Panc1 (cell line): ENCODE data around the gene ACTG1. TPM values are rescaled to one million over a fixed set of nuclear protein-coding genes. Genes with fewer than 3 reads are reported as not detected.
A peak's percentile ranks its signal among the peaks of the same experiment; 100 is the strongest.

Experiments used
- ATAC-seq: fragments of 200-7000 bp; cut with Tn5 transposase; 2 replicates; pipeline ENCODE4 v1.9.1; 2020; ENCODE audit warnings: mild to moderate bottlenecking, moderate library complexity
- BruUV-seq: library from RNA; stranded (reverse); fragments of 400-500 nt; replicated peaks from 2 replicates; lab custom pipeline; 2021; lab: Mats Ljungman, UMichigan
- CTCF ChIA-PET: fragments of 300-600 bp; sonication (Branson Sonifier 250); formaldehyde crosslinking; loops from one replicate; lab custom pipeline; 2022; ENCODE audit warnings: antibody characterized with exemption; lab: Charles Lee
- POLR2A ChIA-PET: fragments of 300-600 bp; sonication (Branson Sonifier 250); formaldehyde crosslinking; loops from one replicate; lab custom pipeline; 2022; ENCODE audit warnings: antibody characterized with exemption; lab: Charles Lee
- DNase-seq: peaks from one replicate; pipeline ENCODE4 v3.0.0-alpha.2; 2010; ENCODE audit warnings: low read depth, low spot score
- H3K27ac ChIP-seq: 2 replicates; pipeline ENCODE4 v1.5.1; 2011; ENCODE audit warnings: mild to moderate bottlenecking, low read length, inconsistent platforms
- H3K27me3 ChIP-seq: fragments of 200-500 bp; sonication (Bioruptor generic); 2 replicates; pipeline ENCODE4 v1.6.0; 2014; ENCODE audit warnings: low read length, inconsistent platforms; ENCODE audit not compliant: control insufficient read depth, insufficient read depth
- H3K36me3 ChIP-seq: fragments of 200-500 bp; sonication (Bioruptor generic); 2 replicates; pipeline ENCODE4 v1.5.1; 2014; ENCODE audit warnings: inconsistent platforms, mild to moderate bottlenecking, low read length, moderate library complexity; ENCODE audit not compliant: control insufficient read depth, insufficient read depth
- H3K4me1 ChIP-seq: 2 replicates; pipeline ENCODE4 v1.5.1; 2011; ENCODE audit warnings: inconsistent platforms, mild to moderate bottlenecking, low read length, moderate library complexity; ENCODE audit not compliant: control insufficient read depth, insufficient read depth
- H3K4me3 ChIP-seq, 2 experiments: 2 replicates each; pipeline ENCODE4 v1.5.1; 2011 to 2012; ENCODE audit warnings: low read depth in 2 of 2, low read length in 2 of 2, mild to moderate bottlenecking in 2 of 2, inconsistent platforms in 1 of 2, moderate library complexity in 1 of 2
- H3K9me3 ChIP-seq: fragments of 200-500 bp; sonication (Bioruptor generic); 2 replicates; pipeline ENCODE4 v1.5.1; 2014; ENCODE audit warnings: low read depth, mild to moderate bottlenecking, inconsistent platforms, low read length, moderate library complexity; ENCODE audit not compliant: control insufficient read depth, insufficient read depth
- POLR2AphosphoS5 ChIP-seq: IDR thresholded peaks from 2 replicates; pipeline ENCODE4 v1.6.1; 2012; ENCODE audit warnings: mild to moderate bottlenecking, low read depth, low read length, moderate library complexity
- SIN3A ChIP-seq: IDR thresholded peaks from 2 replicates; pipeline ENCODE4 v1.6.1; 2012; ENCODE audit warnings: low read depth, mild to moderate bottlenecking, low read length, moderate library complexity, borderline replicate concordance; ENCODE audit not compliant: insufficient read depth
- TCF7L2 ChIP-seq: IDR thresholded peaks from 2 replicates; pipeline ENCODE4 v1.6.1; 2011; ENCODE audit warnings: mild to moderate bottlenecking, low read depth, low read length, inconsistent platforms
- in situ Hi-C: cut with HindIII; loops from 2 replicates; pipeline ENCODE4 v1.10.0; 2016; ENCODE audit warnings: low sequenced_read_pairs, low pct_unique_long_range_greater_than_20kb
- intact Hi-C: fragments of 100-400 bp; cut with micrococcal nuclease; formaldehyde crosslinking; loops from one replicate; pipeline ENCODE4 v1.10.0; 2022; ENCODE audit not compliant: unreplicated experiment
- total RNA-seq: library from RNA; stranded (reverse); gene quantifications from one replicate; pipeline ENCODE4 v1.2.1, GENCODE V29; 2021; ENCODE audit not compliant: unreplicated experiment
- TF ChIP-seq, protein P1 (sequence below), 2 experiments: IDR thresholded peaks; 2 replicates each; pipeline ENCODE4 v1.6.1; 2011 to 2012; ENCODE audit warnings: low read depth in 2 of 2, control low read depth in 1 of 2, low read length in 1 of 2, mild to moderate bottlenecking in 1 of 2, moderate library complexity in 1 of 2; ENCODE audit not compliant: insufficient read depth in 1 of 2
- TF ChIP-seq, protein P2 (sequence below): fragments of 450-650 bp; IDR thresholded peaks from 2 replicates; pipeline ENCODE4 v1.5.1; 2017; ENCODE audit warnings: mild to moderate bottlenecking

Gene ACTG1
- total RNA-seq, 1 experiment from 2014 or later, result 4,502 TPM

DNA sequence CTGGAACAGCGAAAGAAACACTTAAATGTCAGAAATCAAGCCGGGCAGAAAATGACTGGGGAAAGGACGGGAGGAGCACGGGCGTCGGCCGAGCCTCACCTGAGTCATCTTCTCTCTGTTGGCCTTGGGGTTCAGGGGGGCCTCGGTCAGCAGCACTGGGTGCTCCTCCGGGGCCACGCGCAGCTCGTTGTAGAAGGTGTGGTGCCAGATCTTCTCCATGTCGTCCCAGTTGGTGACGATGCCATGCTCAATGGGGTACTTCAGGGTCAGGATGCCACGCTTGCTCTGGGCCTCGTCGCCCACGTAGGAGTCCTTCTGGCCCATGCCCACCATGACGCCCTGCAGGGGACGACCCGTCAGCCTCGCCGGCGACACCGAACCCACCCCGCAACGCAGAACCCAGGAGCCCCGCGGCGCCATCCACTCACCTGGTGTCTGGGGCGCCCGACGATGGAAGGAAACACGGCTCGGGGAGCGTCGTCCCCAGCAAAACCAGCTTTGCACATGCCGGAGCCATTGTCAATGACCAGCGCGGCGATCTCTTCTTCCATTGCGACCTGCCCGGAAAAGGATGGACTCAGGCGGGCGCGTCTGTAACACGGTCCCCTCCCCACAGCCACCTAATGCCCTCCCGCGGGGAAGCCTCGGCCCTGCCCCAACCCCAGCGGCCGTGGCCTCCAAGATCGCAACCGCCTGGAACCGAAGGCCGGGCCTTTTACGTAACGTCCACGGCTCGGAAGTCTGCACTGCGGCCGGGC lies 616 bp downstream of the ACTG1 start:
- CTCF ChIA-PET, result interaction anchor here (0.6 kb wide), 1 partner anchor 591 kb away, joined by 6 read pairs; no protein-coding TSS in a partner anchor
- POLR2A ChIA-PET, result interaction anchor here (0.6 kb wide), 1 partner anchor 179 kb away, joined by 3 read pairs; no protein-coding TSS in a partner anchor
- Histone ChIP-seq H3K27me3 (no peaks in the 10 kb centered on the region), H3K4me3 (peak overlapping the region; percentile 67 to 100), H3K4me1 (peaks cover 21% of the 10 kb centered on the region), H3K27ac (peak overlapping the region; percentile 87), H3K9me3 (no peaks in the 10 kb centered on the region), H3K36me3 (peaks cover 31% of the 10 kb centered on the region)
- no peak; the same call in 1 of the 2 replicates for TF ChIP-seq SIN3A
- TF ChIP-seq, protein P1, sequence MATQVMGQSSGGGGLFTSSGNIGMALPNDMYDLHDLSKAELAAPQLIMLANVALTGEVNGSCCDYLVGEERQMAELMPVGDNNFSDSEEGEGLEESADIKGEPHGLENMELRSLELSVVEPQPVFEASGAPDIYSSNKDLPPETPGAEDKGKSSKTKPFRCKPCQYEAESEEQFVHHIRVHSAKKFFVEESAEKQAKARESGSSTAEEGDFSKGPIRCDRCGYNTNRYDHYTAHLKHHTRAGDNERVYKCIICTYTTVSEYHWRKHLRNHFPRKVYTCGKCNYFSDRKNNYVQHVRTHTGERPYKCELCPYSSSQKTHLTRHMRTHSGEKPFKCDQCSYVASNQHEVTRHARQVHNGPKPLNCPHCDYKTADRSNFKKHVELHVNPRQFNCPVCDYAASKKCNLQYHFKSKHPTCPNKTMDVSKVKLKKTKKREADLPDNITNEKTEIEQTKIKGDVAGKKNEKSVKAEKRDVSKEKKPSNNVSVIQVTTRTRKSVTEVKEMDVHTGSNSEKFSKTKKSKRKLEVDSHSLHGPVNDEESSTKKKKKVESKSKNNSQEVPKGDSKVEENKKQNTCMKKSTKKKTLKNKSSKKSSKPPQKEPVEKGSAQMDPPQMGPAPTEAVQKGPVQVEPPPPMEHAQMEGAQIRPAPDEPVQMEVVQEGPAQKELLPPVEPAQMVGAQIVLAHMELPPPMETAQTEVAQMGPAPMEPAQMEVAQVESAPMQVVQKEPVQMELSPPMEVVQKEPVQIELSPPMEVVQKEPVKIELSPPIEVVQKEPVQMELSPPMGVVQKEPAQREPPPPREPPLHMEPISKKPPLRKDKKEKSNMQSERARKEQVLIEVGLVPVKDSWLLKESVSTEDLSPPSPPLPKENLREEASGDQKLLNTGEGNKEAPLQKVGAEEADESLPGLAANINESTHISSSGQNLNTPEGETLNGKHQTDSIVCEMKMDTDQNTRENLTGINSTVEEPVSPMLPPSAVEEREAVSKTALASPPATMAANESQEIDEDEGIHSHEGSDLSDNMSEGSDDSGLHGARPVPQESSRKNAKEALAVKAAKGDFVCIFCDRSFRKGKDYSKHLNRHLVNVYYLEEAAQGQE (IDR thresholded peaks at IDR 0.05; ENCODE audit: insufficient read depth in 1 of 2, low read depth in 2 of 2, low read length in 1 of 2), result no peak
- no peak for TF ChIP-seq TCF7L2
- TF ChIP-seq POLR2AphosphoS5, result peak; percentile 83; the same call in 1 of the 2 replicates
- intact Hi-C loops, result no loop called here
- DNase-seq (no peak), ATAC-seq (peak; percentile 17)
- TSS peak; percentile 90 for BruUV-seq
- in situ Hi-C loops, result no loop called here

- TF ChIP-seq SIN3A (no peak), TCF7L2 (no peak), POLR2AphosphoS5 (no peak)
- TF ChIP-seq, protein P2, sequence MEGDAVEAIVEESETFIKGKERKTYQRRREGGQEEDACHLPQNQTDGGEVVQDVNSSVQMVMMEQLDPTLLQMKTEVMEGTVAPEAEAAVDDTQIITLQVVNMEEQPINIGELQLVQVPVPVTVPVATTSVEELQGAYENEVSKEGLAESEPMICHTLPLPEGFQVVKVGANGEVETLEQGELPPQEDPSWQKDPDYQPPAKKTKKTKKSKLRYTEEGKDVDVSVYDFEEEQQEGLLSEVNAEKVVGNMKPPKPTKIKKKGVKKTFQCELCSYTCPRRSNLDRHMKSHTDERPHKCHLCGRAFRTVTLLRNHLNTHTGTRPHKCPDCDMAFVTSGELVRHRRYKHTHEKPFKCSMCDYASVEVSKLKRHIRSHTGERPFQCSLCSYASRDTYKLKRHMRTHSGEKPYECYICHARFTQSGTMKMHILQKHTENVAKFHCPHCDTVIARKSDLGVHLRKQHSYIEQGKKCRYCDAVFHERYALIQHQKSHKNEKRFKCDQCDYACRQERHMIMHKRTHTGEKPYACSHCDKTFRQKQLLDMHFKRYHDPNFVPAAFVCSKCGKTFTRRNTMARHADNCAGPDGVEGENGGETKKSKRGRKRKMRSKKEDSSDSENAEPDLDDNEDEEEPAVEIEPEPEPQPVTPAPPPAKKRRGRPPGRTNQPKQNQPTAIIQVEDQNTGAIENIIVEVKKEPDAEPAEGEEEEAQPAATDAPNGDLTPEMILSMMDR, result no peak
- TF ChIP-seq, protein P1 (IDR thresholded peaks at IDR 0.05; ENCODE audit: insufficient read depth in 1 of 2, low read depth in 2 of 2, low read length in 1 of 2), result no peak
- in situ Hi-C loops, result no loop called here
- Histone ChIP-seq H3K9me3 (no peaks in the 10 kb centered on the region), H3K27me3 (no peaks in the 10 kb centered on the region), H3K27ac (peak overlapping the region; percentile 87), H3K4me3 (peak overlapping the region; percentile 67 to 100), H3K4me1 (peaks cover 16% of the 10 kb centered on the region), H3K36me3 (peaks cover 31% of the 10 kb centered on the region)
- intact Hi-C loops, result no loop called here
- DNase-seq (no peak), ATAC-seq (no peak)
- CTCF ChIA-PET, result interaction anchor here (0.6 kb wide), 1 partner anchor 591 kb away, joined by 6 read pairs; no protein-coding TSS in a partner anchor
- no TSS peak for BruUV-seq
- POLR2A ChIA-PET, result no interaction called here
These were observed 1.1 kb downstream of the ACTG1 start for GRCh38 chr17:81511554-81511803.
